ENCODE measurements around the gene NMRAL1. TPM values are rescaled to one million over a fixed set of nuclear protein-coding genes. Genes with fewer than 3 reads are reported as not detected.

NMRAL1 gene
- total RNA-seq, 6 donors from 2014 or later = 34.4 to 80.7 (median 43.3) TPM

- TF ChIP-seq POLR2A (IDR thresholded peaks at IDR 0.05) = no peak
- TF ChIP-seq CTCF (IDR thresholded peaks at IDR 0.05) = no peak
- TF ChIP-seq POLR2AphosphoS5 (IDR thresholded peaks at IDR 0.05) = no peak
- no peak for TF ChIP-seq EP300 (IDR thresholded peaks at IDR 0.05)
- Histone ChIP-seq H3K36me3 (peaks cover 0 to 5% (median 4%) of the 10 kb centered on the region in 4 donors), H3K9me3 (no peaks in the 10 kb centered on the region), H3K4me3 (peak overlapping the region; percentile 70 to 98 (median 90)), H3K27ac (peak overlapping the region; percentile 95 to 98 (median 96)), H3K4me1 (peaks cover 15 to 26% (median 20%) of the 10 kb centered on the region in 4 donors), H3K27me3 (no peaks in the 10 kb centered on the region)
- WGBS, 2 donors = 4% methylated on average over 24 to 28 of the region's 31 CpGs
- ATAC-seq (ENCODE audit: low FRiP score in 2 of 2) (peak; percentile 12 to 13), DNase-seq (no peak)
These were observed 48.3 kb downstream of the NMRAL1 start for GRCh38 chr16:4426021-4426684.

GRCh38 chr16:4425378-4426020, 48.9 kb downstream of the NMRAL1 start, which contains the start of gene DNAJA3:
TSS of gene DNAJA3 (plus strand) at chr16:4425868. CDS start at chr16:4425882, 14 bp downstream.
- TF ChIP-seq POLR2A (IDR thresholded peaks at IDR 0.05) (peak in 3 of 4 donors; percentile 36 to 87 (median 57)), EP300 (IDR thresholded peaks at IDR 0.05) (no peak), CTCF (IDR thresholded peaks at IDR 0.05) (peak in 3 of 6 experiments; percentile 29 to 49 (median 37)), POLR2AphosphoS5 (IDR thresholded peaks at IDR 0.05) (peak; percentile 87 to 91)
- Histone ChIP-seq H3K4me1 (peaks cover 15 to 26% (median 20%) of the 10 kb centered on the region in 4 donors), H3K4me3 (peak within 1 kb of the TSS; percentile 70 to 98 (median 90)), H3K9me3 (no peaks in the 10 kb centered on the region), H3K36me3 (peaks cover 0 to 3% (median 0%) of the 10 kb centered on the region in 4 donors), H3K27ac (peak within 1 kb of the TSS; percentile 95 to 98 (median 96)), H3K27me3 (no peaks in the 10 kb centered on the region)
- peak; percentile 97 to 99 for ATAC-seq (ENCODE audit: low FRiP score in 2 of 2)
- WGBS, 2 donors = 0 to 1% methylated on average over 26 to 36 of the region's 68 CpGs
- DNase-seq = peak; percentile 92 to 99

GRCh38 chr16:4420505-4421105, 53.8 kb downstream of the NMRAL1 start:
- Histone ChIP-seq H3K36me3 (no peaks in the 10 kb centered on the region), H3K4me3 (no peak overlapping the region), H3K27me3 (no peaks in the 10 kb centered on the region), H3K4me1 (peaks cover 5 to 20% (median 11%) of the 10 kb centered on the region in 4 donors), H3K27ac (no peak overlapping the region), H3K9me3 (no peaks in the 10 kb centered on the region)
- no peak for ATAC-seq (ENCODE audit: low FRiP score in 2 of 2)
- no peak for TF ChIP-seq POLR2AphosphoS5 (IDR thresholded peaks at IDR 0.05)
- 66 to 74% methylated on average over 8 of the region's 8 CpGs for WGBS, 2 donors
- no peak for DNase-seq

GRCh38 chr16:4419402-4419959, 54.9 kb downstream of the NMRAL1 start:
- H3K27me3 ChIP-seq = no peaks in the 10 kb centered on the region
- H3K4me1 ChIP-seq = peaks cover 9 to 25% (median 18%) of the 10 kb centered on the region in 4 donors
- H3K9me3 ChIP-seq = no peaks in the 10 kb centered on the region
- WGBS, 2 donors = 87 to 90% methylated on average over 7 of the region's 7 CpGs
- no peak for DNase-seq
- H3K4me3 ChIP-seq = no peak overlapping the region
- TF ChIP-seq POLR2A (IDR thresholded peaks at IDR 0.05) = no peak
- no peak for TF ChIP-seq EP300 (IDR thresholded peaks at IDR 0.05)
- TF ChIP-seq CTCF (IDR thresholded peaks at IDR 0.05) = no peak
- no peak for TF ChIP-seq POLR2AphosphoS5 (IDR thresholded peaks at IDR 0.05)
- ATAC-seq (ENCODE audit: low FRiP score in 2 of 2) = no peak
- no peak overlapping the region for H3K27ac ChIP-seq
- no peaks in the 10 kb centered on the region for H3K36me3 ChIP-seq

All from upper lobe of left lung (tissue), 6 donors.